HL-60 (cell line): ENCODE results near the gene BICRAL.

ENCODE experiments used
- DNase-seq, 2 experiments: peaks; one replicate each; pipeline ENCODE4 v3.0.0-alpha.2; 2010 to 2020; ENCODE audit warnings: low read depth in 1 of 2, low spot score in 1 of 2
- H3K27ac ChIP-seq: fragments of 250-450 bp; sonication (Bioruptor Pico); replicated peaks from 2 replicates; pipeline ENCODE4 v1.5.1; 2020; ENCODE audit warnings: mild to moderate bottlenecking, moderate library complexity
- H3K27me3 ChIP-seq: fragments of 250-450 bp; sonication (Bioruptor Pico); 2 replicates; pipeline ENCODE4 v1.5.1; 2021; ENCODE audit warnings: mild to moderate bottlenecking, moderate library complexity; ENCODE audit not compliant: insufficient read depth, poor library complexity, severe bottlenecking
- H3K4me3 ChIP-seq: replicated peaks from 2 replicates; pipeline ENCODE4 v1.5.1; 2011; ENCODE audit warnings: mild to moderate bottlenecking, control low read depth, low read length; ENCODE audit not compliant: insufficient read depth
- CTCF ChIP-seq: IDR thresholded peaks from one replicate; pipeline ENCODE4 v1.5.1; 2011; ENCODE audit warnings: low read length, control low read depth, inconsistent platforms; ENCODE audit not compliant: insufficient read depth
- GABPA ChIP-seq: IDR thresholded peaks from 2 replicates; pipeline ENCODE4 v1.6.1; 2012; ENCODE audit warnings: low read depth
- POLR2AphosphoS5 ChIP-seq: IDR thresholded peaks from 2 replicates; pipeline ENCODE4 v1.6.1; 2012; ENCODE audit warnings: low read depth
- REST ChIP-seq: IDR thresholded peaks from 2 replicates; pipeline ENCODE4 v1.6.1; 2012; ENCODE audit warnings: low read depth; ENCODE audit not compliant: insufficient replicate concordance
- SPI1 ChIP-seq: IDR thresholded peaks from 2 replicates; pipeline ENCODE4 v1.6.1; 2012; ENCODE audit warnings: low read depth, mild to moderate bottlenecking, borderline replicate concordance

Gene BICRAL

GRCh38 chr6:42821846-42822245 lies 40.0 kb downstream of the BICRAL start:
- no peak for DNase-seq
- H3K27ac ChIP-seq, result no peak overlapping the region
- TF ChIP-seq SPI1, result no peak
- no peak for TF ChIP-seq GABPA
- no peak for TF ChIP-seq CTCF
- H3K4me3 ChIP-seq, result no peak overlapping the region
- no peaks in the 10 kb centered on the region for H3K27me3 ChIP-seq

GRCh38 chr6:42829561-42830092 lies 47.8 kb downstream of the BICRAL start:
- TF ChIP-seq GABPA, result no peak
- TF ChIP-seq CTCF, result no peak
- TF ChIP-seq POLR2AphosphoS5, result no peak
- no peak for TF ChIP-seq REST
- TF ChIP-seq SPI1, result no peak
- Histone ChIP-seq H3K4me3 (no peak overlapping the region), H3K27me3 (no peaks in the 10 kb centered on the region), H3K27ac (no peak overlapping the region)
- DNase-seq, result no peak

- DNase-seq, result no peak
- no peak overlapping the region for H3K4me3 ChIP-seq
- H3K27ac ChIP-seq, result no peak overlapping the region
- TF ChIP-seq SPI1 (no peak), REST (no peak), GABPA (no peak), POLR2AphosphoS5 (no peak), CTCF (no peak)
- no peaks in the 10 kb centered on the region for H3K27me3 ChIP-seq
These were observed 49.4 kb downstream of the BICRAL start for GRCh38 chr6:42831237-42831636.

DNA sequence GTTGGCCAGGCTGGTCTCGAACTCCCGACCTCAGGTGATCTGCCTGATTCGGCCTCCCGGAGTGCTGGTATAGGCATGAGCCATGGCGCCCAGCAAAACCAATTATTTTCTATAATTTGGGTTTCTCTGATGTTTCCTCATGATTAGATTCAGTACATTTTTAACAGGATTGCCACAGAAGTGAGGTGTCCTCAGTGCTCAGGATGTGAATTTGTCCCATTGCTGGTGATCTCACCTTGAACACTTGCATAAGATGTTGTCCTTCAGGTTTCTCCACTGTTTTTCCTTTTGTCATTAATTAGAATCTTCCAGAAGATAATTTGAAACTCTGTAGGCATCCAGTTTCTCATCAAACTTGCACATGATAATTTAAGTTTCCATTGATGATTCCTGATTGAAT lies 52.2 kb downstream of the BICRAL start:
- no peaks in the 10 kb centered on the region for H3K27me3 ChIP-seq
- H3K4me3 ChIP-seq, result no peak overlapping the region
- H3K27ac ChIP-seq, result no peak overlapping the region
- TF ChIP-seq CTCF, result no peak
- TF ChIP-seq SPI1, result no peak
- no peak for TF ChIP-seq POLR2AphosphoS5
- no peak for TF ChIP-seq GABPA
- no peak for TF ChIP-seq REST
- DNase-seq, result no peak
